Colonic mucosa (tissue), 4 donors: ENCODE data around the gene GLRA2. TPM values are rescaled to one million over a fixed set of nuclear protein-coding genes. Genes with fewer than 3 reads are reported as not detected.

Source experiments
- DNase-seq: peaks from one replicate; pipeline ENCODE4 v3.0.0-alpha.2; 2020
- H3K27ac ChIP-seq: fragments of 200-600 bp; one replicate; pipeline ENCODE4 v1.8.0; 2021
- H3K27me3 ChIP-seq: fragments of 200-600 bp; one replicate; pipeline ENCODE4 v1.8.0; 2021
- H3K36me3 ChIP-seq: fragments of 200-600 bp; one replicate; pipeline ENCODE4 v1.8.0; 2021
- H3K4me1 ChIP-seq: fragments of 200-600 bp; one replicate; pipeline ENCODE4 v1.8.0; 2021; ENCODE audit warnings: mild to moderate bottlenecking
- H3K4me3 ChIP-seq: fragments of 200-600 bp; one replicate; pipeline ENCODE4 v1.8.0; 2021
- H3K9ac ChIP-seq, 2 donors: one replicate each; pipeline ENCODE4 v1.7.0; 2013; ENCODE audit warnings: control low read depth in 2 of 2, low read depth in 2 of 2, low read length in 2 of 2
- H3K9me3 ChIP-seq: fragments of 200-600 bp; one replicate; pipeline ENCODE4 v1.8.0; 2021
- intact Hi-C: fragments of 100-400 bp; cut with DNase I; formaldehyde crosslinking; loops from one replicate; pipeline ENCODE4 v1.14.1; 2022
- total RNA-seq, 2 donors: library from RNA; stranded (reverse); fragmentation: NEBNext Ultra II Directional in 1 of 2; extraction: Animal tissue kit (Norgen Biotek cat#: 25700) in 1 of 2; gene quantifications; one replicate each; pipeline ENCODE4 v1.2.1, GENCODE V29; 2021
- TF ChIP-seq, protein P1 (sequence below): fragments of 200-600 bp; IDR thresholded peaks from one replicate; pipeline ENCODE4 v1.8.0; 2022; ENCODE audit warnings: antibody characterized with exemption, mild to moderate bottlenecking
- donor health status: healthy.
- donor health status: DM: no; HTN: no; CAD: no.
- donor health status: DM: no; HTN: no; CAD: no.

GLRA2 gene
- total RNA-seq, 2 donors from 2014 or later: 0.35 to 0.49 TPM

DNA sequence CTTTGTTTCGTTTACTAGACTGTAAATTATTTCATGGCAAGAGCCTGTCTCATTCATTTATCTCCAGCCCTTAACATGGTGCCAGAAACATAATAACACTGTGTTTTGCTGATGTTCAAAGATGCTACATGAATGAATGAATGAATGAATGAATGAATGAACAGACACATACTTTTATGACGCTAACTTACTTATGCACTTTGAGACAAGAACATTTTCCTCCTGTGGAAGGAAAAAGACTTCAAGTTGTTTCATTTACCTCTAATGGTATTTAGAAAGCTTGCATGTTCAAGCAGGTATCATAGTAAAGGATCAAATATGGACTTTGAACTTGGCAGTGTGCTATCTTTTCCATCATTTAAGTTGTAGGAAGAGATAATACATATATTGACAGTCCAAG is 131.6 kb downstream of the GLRA2 start:
- H3K9ac ChIP-seq: no peak overlapping the region
- TF ChIP-seq, protein P1, sequence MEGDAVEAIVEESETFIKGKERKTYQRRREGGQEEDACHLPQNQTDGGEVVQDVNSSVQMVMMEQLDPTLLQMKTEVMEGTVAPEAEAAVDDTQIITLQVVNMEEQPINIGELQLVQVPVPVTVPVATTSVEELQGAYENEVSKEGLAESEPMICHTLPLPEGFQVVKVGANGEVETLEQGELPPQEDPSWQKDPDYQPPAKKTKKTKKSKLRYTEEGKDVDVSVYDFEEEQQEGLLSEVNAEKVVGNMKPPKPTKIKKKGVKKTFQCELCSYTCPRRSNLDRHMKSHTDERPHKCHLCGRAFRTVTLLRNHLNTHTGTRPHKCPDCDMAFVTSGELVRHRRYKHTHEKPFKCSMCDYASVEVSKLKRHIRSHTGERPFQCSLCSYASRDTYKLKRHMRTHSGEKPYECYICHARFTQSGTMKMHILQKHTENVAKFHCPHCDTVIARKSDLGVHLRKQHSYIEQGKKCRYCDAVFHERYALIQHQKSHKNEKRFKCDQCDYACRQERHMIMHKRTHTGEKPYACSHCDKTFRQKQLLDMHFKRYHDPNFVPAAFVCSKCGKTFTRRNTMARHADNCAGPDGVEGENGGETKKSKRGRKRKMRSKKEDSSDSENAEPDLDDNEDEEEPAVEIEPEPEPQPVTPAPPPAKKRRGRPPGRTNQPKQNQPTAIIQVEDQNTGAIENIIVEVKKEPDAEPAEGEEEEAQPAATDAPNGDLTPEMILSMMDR: no peak
- H3K4me1 ChIP-seq: no peaks in the 10 kb centered on the region
- no peaks in the 10 kb centered on the region for H3K36me3 ChIP-seq
- no peak overlapping the region for H3K4me3 ChIP-seq
- no peaks in the 10 kb centered on the region for H3K27me3 ChIP-seq
- no peaks in the 10 kb centered on the region for H3K9me3 ChIP-seq
- DNase-seq: no peak
- intact Hi-C loops: no loop called here
- H3K27ac ChIP-seq: no peak overlapping the region

DNA sequence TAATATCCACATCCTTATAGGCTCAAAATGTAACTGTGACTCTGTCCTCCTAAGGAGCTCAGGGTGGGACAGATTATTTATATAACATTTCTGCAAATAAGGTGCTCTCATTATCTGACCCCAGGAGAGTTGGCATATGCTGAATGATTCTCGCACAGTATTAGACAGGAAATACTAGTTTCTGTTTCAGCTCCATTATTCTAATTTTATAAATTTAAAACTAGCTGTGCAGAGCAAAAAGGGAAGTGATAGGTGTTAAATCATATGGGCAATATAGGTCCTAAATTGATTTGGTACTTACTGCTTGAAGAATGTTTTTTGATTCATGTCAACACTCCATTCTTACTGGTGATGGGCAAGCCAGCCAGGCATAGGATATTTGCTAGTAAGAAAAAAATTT is 141.5 kb downstream of the GLRA2 start:
- H3K9me3 ChIP-seq: no peaks in the 10 kb centered on the region
- no peak overlapping the region for H3K9ac ChIP-seq
- H3K27ac ChIP-seq: no peak overlapping the region
- no peak overlapping the region for H3K4me3 ChIP-seq
- intact Hi-C loops: no loop called here
- no peaks in the 10 kb centered on the region for H3K36me3 ChIP-seq
- no peaks in the 10 kb centered on the region for H3K27me3 ChIP-seq
- H3K4me1 ChIP-seq: no peaks in the 10 kb centered on the region
- no peak for DNase-seq
- TF ChIP-seq, protein P1: no peak

DNA sequence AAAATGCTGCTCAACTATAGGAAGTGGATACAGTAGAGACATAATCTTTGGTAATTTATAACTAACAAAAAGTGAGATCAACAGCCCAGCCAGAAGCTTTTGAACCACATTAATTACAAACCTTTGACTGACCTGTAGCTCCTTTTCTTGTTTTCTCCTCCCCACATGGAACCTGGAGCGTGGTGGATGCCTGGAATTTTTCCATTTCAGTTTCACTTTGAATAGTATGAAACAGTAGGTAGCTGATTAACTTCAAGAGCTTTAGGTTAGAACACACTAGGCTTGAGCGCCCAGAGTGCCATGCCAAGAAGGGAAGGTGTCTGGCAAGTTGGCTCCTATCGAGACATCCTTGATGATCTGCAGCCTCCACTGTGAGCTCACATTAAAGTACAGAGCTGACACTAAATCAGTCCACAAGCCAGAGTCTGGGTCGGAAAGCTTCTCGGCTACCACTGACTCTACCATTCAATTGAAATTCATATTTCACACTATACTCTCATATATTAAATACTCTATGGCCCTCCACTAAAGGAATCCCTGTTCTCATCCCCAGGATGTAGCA is 143.4 kb downstream of the GLRA2 start:
- H3K4me3 ChIP-seq: no peak overlapping the region
- TF ChIP-seq, protein P1: no peak
- no peak for DNase-seq
- no peaks in the 10 kb centered on the region for H3K4me1 ChIP-seq
- H3K9ac ChIP-seq: no peak overlapping the region
- no peaks in the 10 kb centered on the region for H3K36me3 ChIP-seq
- H3K27ac ChIP-seq: no peak overlapping the region
- H3K9me3 ChIP-seq: no peaks in the 10 kb centered on the region
- intact Hi-C loops: no loop called here
- no peaks in the 10 kb centered on the region for H3K27me3 ChIP-seq

DNA sequence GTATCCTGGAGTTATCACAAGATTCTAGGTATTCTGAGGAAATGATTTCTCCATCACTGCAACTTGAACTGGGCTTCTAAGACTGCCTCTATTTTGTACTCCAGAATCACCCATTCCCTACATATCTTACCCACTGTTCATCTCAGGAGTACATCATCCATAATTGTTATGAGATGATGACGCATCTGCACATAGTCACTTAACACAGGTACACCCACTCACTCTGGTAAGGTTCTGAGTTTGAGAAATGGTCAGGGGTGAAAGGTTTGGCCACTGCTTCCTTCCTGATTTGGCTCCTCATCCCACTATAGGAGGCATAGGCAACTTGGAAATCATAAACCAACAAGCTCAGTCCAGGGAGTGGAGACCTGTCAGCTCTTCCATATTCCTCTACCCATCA is 143.9 kb downstream of the GLRA2 start:
- H3K4me1 ChIP-seq: no peaks in the 10 kb centered on the region
- intact Hi-C loops: no loop called here
- no peak overlapping the region for H3K9ac ChIP-seq
- TF ChIP-seq, protein P1: no peak
- H3K27ac ChIP-seq: no peak overlapping the region
- no peaks in the 10 kb centered on the region for H3K9me3 ChIP-seq
- no peak overlapping the region for H3K4me3 ChIP-seq
- no peaks in the 10 kb centered on the region for H3K27me3 ChIP-seq
- H3K36me3 ChIP-seq: no peaks in the 10 kb centered on the region
- DNase-seq: no peak

- TF ChIP-seq, protein P1: no peak
- H3K4me1 ChIP-seq: no peaks in the 10 kb centered on the region
- no peaks in the 10 kb centered on the region for H3K9me3 ChIP-seq
- intact Hi-C loops: no loop called here
- peak; percentile 20 for DNase-seq
- H3K27ac ChIP-seq: no peak overlapping the region
- H3K4me3 ChIP-seq: no peak overlapping the region
- no peaks in the 10 kb centered on the region for H3K27me3 ChIP-seq
- no peaks in the 10 kb centered on the region for H3K36me3 ChIP-seq
- no peak overlapping the region for H3K9ac ChIP-seq
Measured at GRCh38 chrX:14673764-14674163, 144.4 kb downstream of the GLRA2 start.
